Mesenteric fat pad (tissue), 1 donor: ENCODE results near the gene ENAH. TPM values are rescaled to one million over a fixed set of nuclear protein-coding genes. Genes with fewer than 3 reads are reported as not detected.

Source experiments
- DNase-seq: peaks from one replicate; pipeline ENCODE4 v3.0.0-alpha.2; 2020; ENCODE audit warnings: low spot score
- total RNA-seq: library from RNA; stranded (reverse); fragmentation: NEBNext Ultra II Directional; extraction: Animal tissue kit (Norgen Biotek cat#: 25700); gene quantifications from one replicate; pipeline ENCODE4 v1.2.1, GENCODE V29; 2021
- donor health status: DM: yes; HTN: yes; CAD: no.

Gene ENAH
- total RNA-seq, 1 donor from 2014 or later: 51.9 TPM

- no peak for DNase-seq
Observed at GRCh38 chr1:225567789-225568188, 85.1 kb downstream of the ENAH start.

- DNase-seq: no peak
Observed at GRCh38 chr1:225565847-225566246, 87.1 kb downstream of the ENAH start.

- no peak for DNase-seq
Observed at GRCh38 chr1:225561675-225562074, 91.2 kb downstream of the ENAH start.

GRCh38 chr1:225559902-225560301 is 93.0 kb downstream of the ENAH start:
- DNase-seq: no peak

- no peak for DNase-seq
Observed at GRCh38 chr1:225559326-225559725, 93.6 kb downstream of the ENAH start.

GRCh38 chr1:225556694-225557093 is 96.2 kb downstream of the ENAH start:
- DNase-seq: no peak

GRCh38 chr1:225555821-225556220 is 97.1 kb downstream of the ENAH start:
- no peak for DNase-seq

- DNase-seq: no peak
Observed at GRCh38 chr1:225554216-225554812, 98.6 kb downstream of the ENAH start.

GRCh38 chr1:225549821-225550220 is 103.1 kb downstream of the ENAH start:
- DNase-seq: no peak

GRCh38 chr1:225548140-225548857 is 104.6 kb downstream of the ENAH start:
- DNase-seq: no peak

GRCh38 chr1:225545649-225546048 is 107.3 kb downstream of the ENAH start:
- DNase-seq: no peak

- no peak for DNase-seq
Observed at GRCh38 chr1:225544924-225545323, 108.0 kb downstream of the ENAH start.

- no peak for DNase-seq
Observed at GRCh38 chr1:225544263-225544662, 108.7 kb downstream of the ENAH start.

GRCh38 chr1:225543350-225543749 is 109.6 kb downstream of the ENAH start:
- DNase-seq: no peak

- no peak for DNase-seq
Observed at GRCh38 chr1:225541383-225541782, 111.5 kb downstream of the ENAH start.

GRCh38 chr1:225539575-225539974 is 113.3 kb downstream of the ENAH start:
- no peak for DNase-seq

- no peak for DNase-seq
Observed at GRCh38 chr1:225539069-225539468, 113.9 kb downstream of the ENAH start.

- DNase-seq: no peak
Observed at GRCh38 chr1:225537554-225538251, 115.2 kb downstream of the ENAH start.

GRCh38 chr1:225535280-225535679 is 117.6 kb downstream of the ENAH start:
- DNase-seq: no peak

GRCh38 chr1:225534772-225535171 is 118.2 kb downstream of the ENAH start:
- DNase-seq: no peak

GRCh38 chr1:225534135-225534534 is 118.8 kb downstream of the ENAH start:
- DNase-seq: no peak

- no peak for DNase-seq
Observed at GRCh38 chr1:225533238-225533637, 119.7 kb downstream of the ENAH start.
